ENCODE results near the gene DMD. TPM values are rescaled to one million over a fixed set of nuclear protein-coding genes. Genes with fewer than 3 reads are reported as not detected.

DMD gene
- total and polyA plus RNA-seq, 2 of the 13 experiments (the other 11 are each of a cell fraction or from before 2014, with no cell fraction given): 17.6 to 25.9 TPM

DNA sequence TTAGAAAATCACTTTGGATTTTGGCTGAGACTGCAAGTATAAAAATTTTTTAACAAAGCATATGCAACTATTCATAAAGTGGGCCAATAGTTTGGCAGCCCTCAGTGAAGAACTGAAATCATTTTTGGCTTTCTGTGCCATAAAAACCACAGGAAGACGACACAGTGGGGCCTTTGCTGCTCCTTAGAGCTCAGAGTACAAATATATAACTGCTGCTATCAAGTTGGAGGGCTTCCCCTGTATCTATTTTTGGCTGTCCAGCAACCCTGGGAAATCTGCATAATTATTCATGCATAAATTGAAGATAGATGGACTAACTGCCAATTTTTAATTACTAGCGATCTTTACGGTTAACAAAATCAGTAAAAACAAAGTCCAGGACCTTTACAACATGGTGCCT is 2088.0 kb downstream of the DMD start (continued):
- TF ChIP-seq PAX8 (CRISPR knock-in tag; IDR thresholded peaks at IDR 0.05; ENCODE audit: borderline replicate concordance) (no peak), ZNF747 (CRISPR knock-in tag; IDR thresholded peaks at IDR 0.05; ENCODE audit: borderline replicate concordance) (no peak), KLF12 (CRISPR knock-in tag; IDR thresholded peaks at IDR 0.05; ENCODE audit: borderline replicate concordance) (no peak)

DNA sequence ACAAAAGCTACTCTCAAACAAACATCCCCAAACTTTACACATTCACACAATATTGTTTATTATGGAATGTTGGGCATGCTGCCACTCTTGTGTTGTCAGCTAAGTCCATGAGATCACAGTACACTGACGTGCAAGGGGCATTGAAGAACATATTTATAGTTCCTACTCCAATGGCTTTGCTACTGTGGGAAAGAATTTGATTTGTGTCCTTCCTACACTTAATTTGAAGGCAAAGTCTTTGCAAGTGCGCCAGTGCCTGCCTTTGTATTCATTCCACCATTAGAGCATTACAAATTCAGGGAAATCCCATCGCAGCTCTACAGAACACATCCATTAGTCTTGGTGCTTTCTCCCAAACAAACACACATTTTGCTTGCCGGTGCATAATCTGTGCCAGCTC is 2094.1 kb downstream of the DMD start:
- FAIRE-seq (no peak), ATAC-seq (no peak), DNase-seq (ENCODE audit: low spot score) (no peak)
- Histone ChIP-seq H3K9ac (ENCODE audit: insufficient read depth, low read depth, low read length) (no peak overlapping the region), H3K36me3 (replicated peaks in 1 of 2; ENCODE audit: control insufficient read depth in 1 of 2, insufficient read depth in 2 of 2, low read length in 2 of 2) (no peaks in the 10 kb centered on the region), H3K9me3 (ENCODE audit: low read length) (no peaks in the 10 kb centered on the region), H3K4me3 (replicated peaks in 1 of 3; ENCODE audit: insufficient read depth in 1 of 3, low read depth in 2 of 3, low read length in 3 of 3) (no peak overlapping the region), H2AFZ (ENCODE audit: low read length) (no peak overlapping the region), H3K4me1 (ENCODE audit: insufficient read depth, low read length) (no peaks in the 10 kb centered on the region), H3K27ac (ENCODE audit: extremely low read length, insufficient read depth, low read length) (no peak overlapping the region), H3K27me3 (ENCODE audit: control insufficient read depth in 1 of 2, insufficient read depth in 2 of 2, low read length in 2 of 2) (no peaks in the 10 kb centered on the region), H3K4me2 (ENCODE audit: low read depth, low read length) (no peak overlapping the region), H4K20me1 (ENCODE audit: insufficient read depth, low read length) (no peaks in the 10 kb centered on the region), H3K79me2 (ENCODE audit: insufficient read depth, low read length) (no peaks in the 10 kb centered on the region)
- in situ Hi-C loops (cut with HindIII; ENCODE audit: extremely low pct_ligation_motif_present, low pct_unique_long_range_greater_than_20kb) (no loop called here), intact Hi-C loops (cut with micrococcal nuclease; ENCODE audit: unreplicated experiment) (no loop called here)
- no TSS peak for BruUV-seq (replicated peaks)
- 62% methylated on average over 4 of the region's 4 CpGs for whole genome bisulfite sequencing (ENCODE audit: low lambda C conversion rate)
- POLR2A ChIA-PET: no interaction called here
- TF ChIP-seq TBX2 (CRISPR knock-in tag; IDR thresholded peaks at IDR 0.05; ENCODE audit: borderline replicate concordance) (no peak), FOXA3 (CRISPR knock-in tag; IDR thresholded peaks at IDR 0.05) (no peak), ZNF205 (CRISPR knock-in tag; IDR thresholded peaks at IDR 0.05) (no peak), CBX1 (IDR thresholded peaks at IDR 0.05; ENCODE audit: low read depth) (no peak), NFRKB (IDR thresholded peaks at IDR 0.05) (no peak), ZNF562 (CRISPR knock-in tag; IDR thresholded peaks at IDR 0.05; ENCODE audit: borderline replicate concordance) (no peak), KAT2B (IDR thresholded peaks at IDR 0.05; ENCODE audit: borderline replicate concordance, low read depth, low read length) (no peak), ZNF446 (CRISPR knock-in tag; IDR thresholded peaks at IDR 0.05) (no peak)
- TF ChIP-seq, protein P1, sequence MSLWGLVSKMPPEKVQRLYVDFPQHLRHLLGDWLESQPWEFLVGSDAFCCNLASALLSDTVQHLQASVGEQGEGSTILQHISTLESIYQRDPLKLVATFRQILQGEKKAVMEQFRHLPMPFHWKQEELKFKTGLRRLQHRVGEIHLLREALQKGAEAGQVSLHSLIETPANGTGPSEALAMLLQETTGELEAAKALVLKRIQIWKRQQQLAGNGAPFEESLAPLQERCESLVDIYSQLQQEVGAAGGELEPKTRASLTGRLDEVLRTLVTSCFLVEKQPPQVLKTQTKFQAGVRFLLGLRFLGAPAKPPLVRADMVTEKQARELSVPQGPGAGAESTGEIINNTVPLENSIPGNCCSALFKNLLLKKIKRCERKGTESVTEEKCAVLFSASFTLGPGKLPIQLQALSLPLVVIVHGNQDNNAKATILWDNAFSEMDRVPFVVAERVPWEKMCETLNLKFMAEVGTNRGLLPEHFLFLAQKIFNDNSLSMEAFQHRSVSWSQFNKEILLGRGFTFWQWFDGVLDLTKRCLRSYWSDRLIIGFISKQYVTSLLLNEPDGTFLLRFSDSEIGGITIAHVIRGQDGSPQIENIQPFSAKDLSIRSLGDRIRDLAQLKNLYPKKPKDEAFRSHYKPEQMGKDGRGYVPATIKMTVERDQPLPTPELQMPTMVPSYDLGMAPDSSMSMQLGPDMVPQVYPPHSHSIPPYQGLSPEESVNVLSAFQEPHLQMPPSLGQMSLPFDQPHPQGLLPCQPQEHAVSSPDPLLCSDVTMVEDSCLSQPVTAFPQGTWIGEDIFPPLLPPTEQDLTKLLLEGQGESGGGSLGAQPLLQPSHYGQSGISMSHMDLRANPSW (CRISPR knock-in tag; IDR thresholded peaks at IDR 0.05; ENCODE audit: borderline replicate concordance): no peak
- TF ChIP-seq, protein P2, sequence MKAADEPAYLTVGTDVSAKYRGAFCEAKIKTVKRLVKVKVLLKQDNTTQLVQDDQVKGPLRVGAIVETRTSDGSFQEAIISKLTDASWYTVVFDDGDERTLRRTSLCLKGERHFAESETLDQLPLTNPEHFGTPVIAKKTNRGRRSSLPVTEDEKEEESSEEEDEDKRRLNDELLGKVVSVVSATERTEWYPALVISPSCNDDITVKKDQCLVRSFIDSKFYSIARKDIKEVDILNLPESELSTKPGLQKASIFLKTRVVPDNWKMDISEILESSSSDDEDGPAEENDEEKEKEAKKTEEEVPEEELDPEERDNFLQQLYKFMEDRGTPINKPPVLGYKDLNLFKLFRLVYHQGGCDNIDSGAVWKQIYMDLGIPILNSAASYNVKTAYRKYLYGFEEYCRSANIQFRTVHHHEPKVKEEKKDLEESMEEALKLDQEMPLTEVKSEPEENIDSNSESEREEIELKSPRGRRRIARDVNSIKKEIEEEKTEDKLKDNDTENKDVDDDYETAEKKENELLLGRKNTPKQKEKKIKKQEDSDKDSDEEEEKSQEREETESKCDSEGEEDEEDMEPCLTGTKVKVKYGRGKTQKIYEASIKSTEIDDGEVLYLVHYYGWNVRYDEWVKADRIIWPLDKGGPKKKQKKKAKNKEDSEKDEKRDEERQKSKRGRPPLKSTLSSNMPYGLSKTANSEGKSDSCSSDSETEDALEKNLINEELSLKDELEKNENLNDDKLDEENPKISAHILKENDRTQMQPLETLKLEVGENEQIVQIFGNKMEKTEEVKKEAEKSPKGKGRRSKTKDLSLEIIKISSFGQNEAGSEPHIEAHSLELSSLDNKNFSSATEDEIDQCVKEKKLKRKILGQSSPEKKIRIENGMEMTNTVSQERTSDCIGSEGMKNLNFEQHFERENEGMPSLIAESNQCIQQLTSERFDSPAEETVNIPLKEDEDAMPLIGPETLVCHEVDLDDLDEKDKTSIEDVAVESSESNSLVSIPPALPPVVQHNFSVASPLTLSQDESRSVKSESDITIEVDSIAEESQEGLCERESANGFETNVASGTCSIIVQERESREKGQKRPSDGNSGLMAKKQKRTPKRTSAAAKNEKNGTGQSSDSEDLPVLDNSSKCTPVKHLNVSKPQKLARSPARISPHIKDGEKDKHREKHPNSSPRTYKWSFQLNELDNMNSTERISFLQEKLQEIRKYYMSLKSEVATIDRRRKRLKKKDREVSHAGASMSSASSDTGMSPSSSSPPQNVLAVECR (CRISPR knock-in tag; IDR thresholded peaks at IDR 0.05; ENCODE audit: borderline replicate concordance): no peak
- TF ChIP-seq, protein P3, sequence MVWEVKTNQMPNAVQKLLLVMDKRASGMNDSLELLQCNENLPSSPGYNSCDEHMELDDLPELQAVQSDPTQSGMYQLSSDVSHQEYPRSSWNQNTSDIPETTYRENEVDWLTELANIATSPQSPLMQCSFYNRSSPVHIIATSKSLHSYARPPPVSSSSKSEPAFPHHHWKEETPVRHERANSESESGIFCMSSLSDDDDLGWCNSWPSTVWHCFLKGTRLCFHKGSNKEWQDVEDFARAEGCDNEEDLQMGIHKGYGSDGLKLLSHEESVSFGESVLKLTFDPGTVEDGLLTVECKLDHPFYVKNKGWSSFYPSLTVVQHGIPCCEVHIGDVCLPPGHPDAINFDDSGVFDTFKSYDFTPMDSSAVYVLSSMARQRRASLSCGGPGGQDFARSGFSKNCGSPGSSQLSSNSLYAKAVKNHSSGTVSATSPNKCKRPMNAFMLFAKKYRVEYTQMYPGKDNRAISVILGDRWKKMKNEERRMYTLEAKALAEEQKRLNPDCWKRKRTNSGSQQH (CRISPR knock-in tag; IDR thresholded peaks at IDR 0.05; ENCODE audit: low read depth): no peak
- TF ChIP-seq, protein P4, sequence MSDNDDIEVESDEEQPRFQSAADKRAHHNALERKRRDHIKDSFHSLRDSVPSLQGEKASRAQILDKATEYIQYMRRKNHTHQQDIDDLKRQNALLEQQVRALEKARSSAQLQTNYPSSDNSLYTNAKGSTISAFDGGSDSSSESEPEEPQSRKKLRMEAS (IDR thresholded peaks at IDR 0.05): no peak
- CTCF ChIA-PET (ENCODE audit: low intra/inter-chr PET ratio, low total read pairs): no interaction called here

All from HepG2 (cell line).